ENCODE results near the gene STRIP2.

Gene STRIP2

DNA sequence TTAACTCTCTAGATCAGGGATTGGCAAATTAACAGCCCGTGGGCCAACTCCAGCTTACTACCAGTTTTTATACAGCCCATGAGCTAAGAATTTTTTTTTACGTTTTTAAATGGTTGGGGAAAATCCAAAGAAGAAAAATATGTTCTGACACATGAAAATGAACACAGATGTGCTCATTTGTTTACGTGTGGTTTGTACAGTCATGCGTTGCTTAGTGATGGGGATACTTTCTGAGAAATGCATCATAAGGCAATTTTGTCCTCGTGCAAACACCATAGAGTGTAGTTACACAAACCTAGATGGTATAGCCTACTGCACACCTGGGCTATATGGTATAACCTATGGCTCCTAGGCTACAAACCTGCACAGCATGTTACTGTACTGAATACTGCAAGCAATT is 59.8 kb downstream of the STRIP2 start:
- Histone ChIP-seq H3K4me1 (ENCODE audit: control insufficient read depth, low read length) (peaks cover 35% of the 10 kb centered on the region), H3K9me2 (replicated peaks; ENCODE audit: control insufficient read depth, low read length) (no peaks in the 10 kb centered on the region), H3K79me2 (ENCODE audit: control insufficient read depth, low read length) (no peaks in the 10 kb centered on the region), H3K27ac (ENCODE audit: low read depth, low read length) (no peak overlapping the region), H4K20me1 (ENCODE audit: control insufficient read depth, insufficient read depth, low read depth, low read length) (no peaks in the 10 kb centered on the region), H3F3A (ENCODE audit: control insufficient read depth, insufficient read depth) (peaks cover 21% of the 10 kb centered on the region), H3K36me3 (ENCODE audit: control insufficient read depth, low read length) (no peaks in the 10 kb centered on the region), H3K27me3 (ENCODE audit: control insufficient read depth, low read length) (no peaks in the 10 kb centered on the region), H3K4me2 (ENCODE audit: low read length) (peak overlapping the region; percentile 40), H3K9me3 (ENCODE audit: control insufficient read depth, insufficient read depth, low read length) (no peaks in the 10 kb centered on the region), H3K4me3 (ENCODE audit: low read length) (peak overlapping the region; percentile 5)
- no peak for TF ChIP-seq EZH2phosphoT487 (IDR thresholded peaks at IDR 0.05; ENCODE audit: borderline replicate concordance, low read length)
- no peak for TF ChIP-seq CTCF (IDR thresholded peaks at IDR 0.05; ENCODE audit: low read depth, low read length, poor library complexity, severe bottlenecking)

- Histone ChIP-seq H3K9me3 (ENCODE audit: control insufficient read depth, insufficient read depth, low read length) (no peaks in the 10 kb centered on the region), H4K20me1 (ENCODE audit: control insufficient read depth, insufficient read depth, low read depth, low read length) (no peaks in the 10 kb centered on the region), H3K27me3 (ENCODE audit: control insufficient read depth, low read length) (no peaks in the 10 kb centered on the region), H3K79me2 (ENCODE audit: control insufficient read depth, low read length) (no peaks in the 10 kb centered on the region), H3K36me3 (ENCODE audit: control insufficient read depth, low read length) (no peaks in the 10 kb centered on the region), H3K27ac (ENCODE audit: low read depth, low read length) (no peak overlapping the region), H3K4me3 (ENCODE audit: low read length) (no peak overlapping the region), H3K4me2 (ENCODE audit: low read length) (no peak overlapping the region), H3K9me2 (replicated peaks; ENCODE audit: control insufficient read depth, low read length) (no peaks in the 10 kb centered on the region), H3K4me1 (ENCODE audit: control insufficient read depth, low read length) (peaks cover 50% of the 10 kb centered on the region), H3F3A (ENCODE audit: control insufficient read depth, insufficient read depth) (peaks cover 21% of the 10 kb centered on the region)
- no peak for TF ChIP-seq EZH2phosphoT487 (IDR thresholded peaks at IDR 0.05; ENCODE audit: borderline replicate concordance, low read length)
- no peak for TF ChIP-seq CTCF (IDR thresholded peaks at IDR 0.05; ENCODE audit: low read depth, low read length, poor library complexity, severe bottlenecking)
Measured at GRCh38 chr7:129495987-129496386, 61.8 kb downstream of the STRIP2 start.

DNA sequence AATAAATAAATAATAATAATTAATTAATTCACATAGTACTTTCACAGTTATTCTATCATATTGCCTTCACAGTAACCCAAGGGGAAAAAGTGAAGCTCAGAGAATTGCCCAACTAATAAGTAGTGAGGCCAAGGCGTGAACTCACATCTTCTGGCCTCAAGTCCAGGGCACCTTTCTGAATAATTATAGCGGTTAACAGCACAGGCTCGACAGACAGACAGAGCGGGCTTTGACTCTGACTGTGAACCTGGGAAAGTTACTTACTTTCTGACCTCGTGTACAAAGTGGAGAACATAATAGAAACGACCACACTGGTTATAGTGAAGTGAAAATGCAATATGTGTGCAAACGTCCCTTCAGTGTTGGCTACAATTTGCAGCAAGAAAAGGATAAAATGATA is 62.4 kb downstream of the STRIP2 start:
- H3K27me3 ChIP-seq (ENCODE audit: control insufficient read depth, low read length): no peaks in the 10 kb centered on the region
- H3K36me3 ChIP-seq (ENCODE audit: control insufficient read depth, low read length): no peaks in the 10 kb centered on the region
- no peak overlapping the region for H3K4me3 ChIP-seq (ENCODE audit: low read length)
- H3F3A ChIP-seq (ENCODE audit: control insufficient read depth, insufficient read depth): peaks cover 21% of the 10 kb centered on the region
- no peaks in the 10 kb centered on the region for H3K79me2 ChIP-seq (ENCODE audit: control insufficient read depth, low read length)
- no peaks in the 10 kb centered on the region for H3K9me2 ChIP-seq (replicated peaks; ENCODE audit: control insufficient read depth, low read length)
- H3K27ac ChIP-seq (ENCODE audit: low read depth, low read length): no peak overlapping the region
- H3K4me1 ChIP-seq (ENCODE audit: control insufficient read depth, low read length): peaks cover 57% of the 10 kb centered on the region
- no peak overlapping the region for H3K4me2 ChIP-seq (ENCODE audit: low read length)
- TF ChIP-seq CTCF (IDR thresholded peaks at IDR 0.05; ENCODE audit: low read depth, low read length, poor library complexity, severe bottlenecking) (no peak), EZH2phosphoT487 (IDR thresholded peaks at IDR 0.05; ENCODE audit: borderline replicate concordance, low read length) (no peak)
- H4K20me1 ChIP-seq (ENCODE audit: control insufficient read depth, insufficient read depth, low read depth, low read length): no peaks in the 10 kb centered on the region
- no peaks in the 10 kb centered on the region for H3K9me3 ChIP-seq (ENCODE audit: control insufficient read depth, insufficient read depth, low read length)

DNA sequence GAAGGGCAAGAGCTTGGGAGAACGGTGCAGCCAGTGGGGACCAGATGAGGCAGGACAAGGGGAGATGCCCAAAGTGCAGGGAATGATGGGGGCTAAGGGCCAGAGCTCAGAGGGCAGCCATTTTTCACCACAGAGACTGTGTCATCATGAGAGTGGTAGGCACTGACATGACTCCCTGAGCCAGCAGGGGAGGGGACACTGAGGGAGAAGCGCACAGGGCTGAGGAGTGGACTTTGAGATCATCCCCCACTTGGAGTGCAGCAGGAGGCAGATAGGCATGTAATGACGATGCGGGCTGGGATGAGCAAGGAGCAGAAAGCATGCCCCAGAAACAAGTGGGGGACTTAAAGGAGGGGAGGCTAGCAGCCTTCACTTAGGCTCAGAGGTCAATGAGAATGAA is 62.9 kb downstream of the STRIP2 start:
- peaks cover 60% of the 10 kb centered on the region for H3K4me1 ChIP-seq (ENCODE audit: control insufficient read depth, low read length)
- H3K9me2 ChIP-seq (replicated peaks; ENCODE audit: control insufficient read depth, low read length): no peaks in the 10 kb centered on the region
- no peaks in the 10 kb centered on the region for H3K36me3 ChIP-seq (ENCODE audit: control insufficient read depth, low read length)
- H3K79me2 ChIP-seq (ENCODE audit: control insufficient read depth, low read length): no peaks in the 10 kb centered on the region
- H3K27me3 ChIP-seq (ENCODE audit: control insufficient read depth, low read length): no peaks in the 10 kb centered on the region
- no peaks in the 10 kb centered on the region for H4K20me1 ChIP-seq (ENCODE audit: control insufficient read depth, insufficient read depth, low read depth, low read length)
- no peak overlapping the region for H3K4me3 ChIP-seq (ENCODE audit: low read length)
- no peak overlapping the region for H3K4me2 ChIP-seq (ENCODE audit: low read length)
- no peaks in the 10 kb centered on the region for H3K9me3 ChIP-seq (ENCODE audit: control insufficient read depth, insufficient read depth, low read length)
- peaks cover 21% of the 10 kb centered on the region for H3F3A ChIP-seq (ENCODE audit: control insufficient read depth, insufficient read depth)
- no peak overlapping the region for H3K27ac ChIP-seq (ENCODE audit: low read depth, low read length)
- TF ChIP-seq CTCF (IDR thresholded peaks at IDR 0.05; ENCODE audit: low read depth, low read length, poor library complexity, severe bottlenecking) (no peak), EZH2phosphoT487 (IDR thresholded peaks at IDR 0.05; ENCODE audit: borderline replicate concordance, low read length) (no peak)
